Sigmoid colon (tissue), 4 donors: ENCODE data around the gene GSG1L.

ENCODE experiments used
- POLR2AphosphoS5 ChIP-seq, 4 donors: sonication (generic); formaldehyde crosslinking; IDR thresholded peaks; one replicate each; pipeline ENCODE4 v1.6.1; 2017; ENCODE audit warnings: antibody characterized with exemption in 4 of 4
- TF ChIP-seq, protein P1 (sequence below), 4 experiments: fragments of 450-650 bp in 3 of 4; fragments of 200-600 bp in 1 of 4; IDR thresholded peaks; one replicate each; pipeline ENCODE4 v1.5.1; 2016 to 2019; ENCODE audit warnings: antibody characterized with exemption in 4 of 4, mild to moderate bottlenecking in 3 of 4, moderate library complexity in 2 of 4

DNA sequence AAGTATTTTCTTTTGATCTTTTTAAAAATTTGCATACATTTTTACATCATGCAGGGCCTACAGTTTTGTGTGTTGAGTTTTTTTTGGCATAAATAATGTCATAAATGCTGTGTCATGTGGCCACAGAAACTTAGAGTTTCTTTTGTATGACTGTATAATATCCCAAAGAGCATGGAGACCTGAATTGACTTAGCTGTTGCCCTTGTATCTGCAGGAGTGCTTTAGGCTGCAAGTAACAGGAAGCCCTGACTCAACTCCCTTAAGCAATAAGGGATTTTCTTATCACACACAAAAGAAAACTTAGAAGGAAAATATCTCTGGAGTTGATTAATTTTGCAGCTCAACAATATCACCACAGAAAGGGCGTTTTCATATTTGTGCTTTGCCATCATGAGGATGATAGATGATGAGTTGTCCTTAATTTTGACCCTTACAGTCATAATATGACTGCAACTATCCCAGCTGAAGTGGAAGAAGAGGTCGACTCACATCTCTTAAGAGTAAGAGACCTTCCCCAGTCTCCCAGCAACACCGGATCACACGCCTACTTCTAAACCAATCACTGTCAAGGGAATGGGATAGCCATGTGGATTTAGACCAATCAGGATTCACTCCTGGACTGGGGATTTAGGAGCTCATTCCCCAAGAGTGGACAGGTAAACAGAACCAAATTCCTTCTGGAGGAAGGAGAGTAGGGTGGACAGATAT, 138.9 kb downstream of the GSG1L start:
- TF ChIP-seq POLR2AphosphoS5 (IDR thresholded peaks at IDR 0.05), result no peak
- TF ChIP-seq, protein P1, sequence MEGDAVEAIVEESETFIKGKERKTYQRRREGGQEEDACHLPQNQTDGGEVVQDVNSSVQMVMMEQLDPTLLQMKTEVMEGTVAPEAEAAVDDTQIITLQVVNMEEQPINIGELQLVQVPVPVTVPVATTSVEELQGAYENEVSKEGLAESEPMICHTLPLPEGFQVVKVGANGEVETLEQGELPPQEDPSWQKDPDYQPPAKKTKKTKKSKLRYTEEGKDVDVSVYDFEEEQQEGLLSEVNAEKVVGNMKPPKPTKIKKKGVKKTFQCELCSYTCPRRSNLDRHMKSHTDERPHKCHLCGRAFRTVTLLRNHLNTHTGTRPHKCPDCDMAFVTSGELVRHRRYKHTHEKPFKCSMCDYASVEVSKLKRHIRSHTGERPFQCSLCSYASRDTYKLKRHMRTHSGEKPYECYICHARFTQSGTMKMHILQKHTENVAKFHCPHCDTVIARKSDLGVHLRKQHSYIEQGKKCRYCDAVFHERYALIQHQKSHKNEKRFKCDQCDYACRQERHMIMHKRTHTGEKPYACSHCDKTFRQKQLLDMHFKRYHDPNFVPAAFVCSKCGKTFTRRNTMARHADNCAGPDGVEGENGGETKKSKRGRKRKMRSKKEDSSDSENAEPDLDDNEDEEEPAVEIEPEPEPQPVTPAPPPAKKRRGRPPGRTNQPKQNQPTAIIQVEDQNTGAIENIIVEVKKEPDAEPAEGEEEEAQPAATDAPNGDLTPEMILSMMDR (IDR thresholded peaks at IDR 0.05), result no peak
